ENCODE measurements around the gene OLFML3. TPM values are rescaled to one million over a fixed set of nuclear protein-coding genes. Genes with fewer than 3 reads are reported as not detected.

OLFML3 gene
- total and polyA plus RNA-seq, 2 experiments from 2014 or later, result 9.7 to 16.0 TPM

- H3K27me3 ChIP-seq, result no peaks in the 10 kb centered on the region
- no peaks in the 10 kb centered on the region for H3K9me3 ChIP-seq (ENCODE audit: low read depth)
- no peak overlapping the region for H3K27ac ChIP-seq
- H3K36me3 ChIP-seq, result no peaks in the 10 kb centered on the region
- no peaks in the 10 kb centered on the region for H3K4me1 ChIP-seq (ENCODE audit: low read depth)
- H3K4me3 ChIP-seq, result no peak overlapping the region
- no peak for DNase-seq (ENCODE audit: low read depth in 1 of 2, low spot score in 1 of 2)
- TF ChIP-seq CTCF (IDR thresholded peaks at IDR 0.05; ENCODE audit: low read depth, low read length), result no peak
Observed at GRCh38 chr1:113993072-113993471, 13.8 kb downstream of the OLFML3 start.

- no peak overlapping the region for H3K4me3 ChIP-seq
- H3K4me1 ChIP-seq (ENCODE audit: low read depth), result no peaks in the 10 kb centered on the region
- no peak for DNase-seq (ENCODE audit: low read depth in 1 of 2, low spot score in 1 of 2)
- no peak overlapping the region for H3K27ac ChIP-seq
- no peaks in the 10 kb centered on the region for H3K36me3 ChIP-seq
- H3K9me3 ChIP-seq (ENCODE audit: low read depth), result no peaks in the 10 kb centered on the region
- TF ChIP-seq CTCF (IDR thresholded peaks at IDR 0.05; ENCODE audit: low read depth, low read length), result no peak
- no peaks in the 10 kb centered on the region for H3K27me3 ChIP-seq
Observed at GRCh38 chr1:113993766-113994165, 14.5 kb downstream of the OLFML3 start.

GRCh38 chr1:113995382-113995781, 16.1 kb downstream of the OLFML3 start:
- Histone ChIP-seq H3K36me3 (no peaks in the 10 kb centered on the region), H3K4me3 (no peak overlapping the region), H3K9me3 (ENCODE audit: low read depth) (no peaks in the 10 kb centered on the region), H3K4me1 (ENCODE audit: low read depth) (no peaks in the 10 kb centered on the region), H3K27ac (no peak overlapping the region), H3K27me3 (no peaks in the 10 kb centered on the region)
- no peak for DNase-seq (ENCODE audit: low read depth in 1 of 2, low spot score in 1 of 2)
- no peak for TF ChIP-seq CTCF (IDR thresholded peaks at IDR 0.05; ENCODE audit: low read depth, low read length)

- no peak for TF ChIP-seq CTCF (IDR thresholded peaks at IDR 0.05; ENCODE audit: low read depth, low read length)
Observed at GRCh38 chr1:113998361-113998760, 19.1 kb downstream of the OLFML3 start.

GRCh38 chr1:113999233-113999632, 20.0 kb downstream of the OLFML3 start:
- H3K27me3 ChIP-seq, result no peaks in the 10 kb centered on the region
- no peak for TF ChIP-seq CTCF (IDR thresholded peaks at IDR 0.05; ENCODE audit: low read depth, low read length)

More at GRCh38 chr1:113998361-113998760, 19.1 kb downstream of the OLFML3 start:
- H3K27ac ChIP-seq, result no peak overlapping the region
- no peaks in the 10 kb centered on the region for H3K36me3 ChIP-seq
- no peaks in the 10 kb centered on the region for H3K27me3 ChIP-seq
- peak in 1 of 2 donors; percentile 74 for DNase-seq (ENCODE audit: low read depth in 1 of 2, low spot score in 1 of 2)
- H3K4me1 ChIP-seq (ENCODE audit: low read depth), result no peaks in the 10 kb centered on the region
- no peaks in the 10 kb centered on the region for H3K9me3 ChIP-seq (ENCODE audit: low read depth)
- no peak overlapping the region for H3K4me3 ChIP-seq

GRCh38 chr1:113999799-114000198, 20.5 kb downstream of the OLFML3 start:
- no peaks in the 10 kb centered on the region for H3K27me3 ChIP-seq

More at GRCh38 chr1:113999233-113999632, 20.0 kb downstream of the OLFML3 start:
- H3K4me1 ChIP-seq (ENCODE audit: low read depth), result no peaks in the 10 kb centered on the region
- no peaks in the 10 kb centered on the region for H3K9me3 ChIP-seq (ENCODE audit: low read depth)
- DNase-seq (ENCODE audit: low read depth in 1 of 2, low spot score in 1 of 2), result no peak
- no peaks in the 10 kb centered on the region for H3K36me3 ChIP-seq
- H3K27ac ChIP-seq, result no peak overlapping the region
- H3K4me3 ChIP-seq, result no peak overlapping the region

More at GRCh38 chr1:113999799-114000198, 20.5 kb downstream of the OLFML3 start:
- no peak for DNase-seq (ENCODE audit: low read depth in 1 of 2, low spot score in 1 of 2)
- H3K27ac ChIP-seq, result no peak overlapping the region
- no peak for TF ChIP-seq CTCF (IDR thresholded peaks at IDR 0.05; ENCODE audit: low read depth, low read length)
- H3K4me3 ChIP-seq, result no peak overlapping the region
- no peaks in the 10 kb centered on the region for H3K36me3 ChIP-seq
- no peaks in the 10 kb centered on the region for H3K4me1 ChIP-seq (ENCODE audit: low read depth)
- H3K9me3 ChIP-seq (ENCODE audit: low read depth), result no peaks in the 10 kb centered on the region

All from cardiac muscle cell (in vitro differentiated cells and primary cell).